ENCODE data around the gene IL17RB. TPM values are rescaled to one million over a fixed set of nuclear protein-coding genes. Genes with fewer than 3 reads are reported as not detected.

IL17RB gene
- total RNA-seq, 2 donors from 2014 or later: 2.3 TPM; not detected in 1

GRCh38 chr3:53849916-53850315 is 3.5 kb downstream of the IL17RB start:
- Histone ChIP-seq H3K27ac (no peak overlapping the region), H3K4me1 (ENCODE audit: control insufficient read depth in 1 of 2, low read depth in 2 of 2) (peaks cover 3 to 12% of the 10 kb centered on the region in 2 donors), H3K9me3 (no peaks in the 10 kb centered on the region), H3K4me3 (no peak overlapping the region), H3K27me3 (replicated peaks; ENCODE audit: insufficient read depth) (no peaks in the 10 kb centered on the region), H3K36me3 (no peaks in the 10 kb centered on the region)
- ATAC-seq (ENCODE audit: insufficient number of reproducible peaks, low FRiP score, low read depth): no peak
- no peak for TF ChIP-seq CTCF (IDR thresholded peaks at IDR 0.05)
- no peak for DNase-seq (ENCODE audit: low spot score)

GRCh38 chr3:53850895-53851294 is 4.5 kb downstream of the IL17RB start:
- no peak overlapping the region for H3K4me3 ChIP-seq
- no peak overlapping the region for H3K27ac ChIP-seq
- H3K27me3 ChIP-seq (replicated peaks; ENCODE audit: insufficient read depth): no peaks in the 10 kb centered on the region
- DNase-seq (ENCODE audit: low spot score): no peak
- TF ChIP-seq CTCF (IDR thresholded peaks at IDR 0.05): no peak
- peaks cover 3 to 5% of the 10 kb centered on the region in 2 donors for H3K4me1 ChIP-seq (ENCODE audit: control insufficient read depth in 1 of 2, low read depth in 2 of 2)
- no peaks in the 10 kb centered on the region for H3K9me3 ChIP-seq
- ATAC-seq (ENCODE audit: insufficient number of reproducible peaks, low FRiP score, low read depth): no peak
- no peaks in the 10 kb centered on the region for H3K36me3 ChIP-seq

GRCh38 chr3:53856964-53857363 is 10.6 kb downstream of the IL17RB start:
- Histone ChIP-seq H3K9me3 (no peaks in the 10 kb centered on the region), H3K27me3 (replicated peaks; ENCODE audit: insufficient read depth) (no peaks in the 10 kb centered on the region), H3K27ac (no peak overlapping the region), H3K4me1 (ENCODE audit: control insufficient read depth in 1 of 2, low read depth in 2 of 2) (no peaks in the 10 kb centered on the region), H3K36me3 (peaks cover 13% of the 10 kb centered on the region), H3K4me3 (no peak overlapping the region)
- DNase-seq (ENCODE audit: low spot score) (no peak), ATAC-seq (ENCODE audit: insufficient number of reproducible peaks, low FRiP score, low read depth) (no peak)
- TF ChIP-seq CTCF (IDR thresholded peaks at IDR 0.05): no peak

GRCh38 chr3:53858096-53858741 is 11.9 kb downstream of the IL17RB start:
- DNase-seq (ENCODE audit: low spot score): no peak
- H3K27me3 ChIP-seq (replicated peaks; ENCODE audit: insufficient read depth): no peaks in the 10 kb centered on the region
- H3K4me3 ChIP-seq: no peak overlapping the region
- peaks cover 13% of the 10 kb centered on the region for H3K36me3 ChIP-seq
- TF ChIP-seq CTCF (IDR thresholded peaks at IDR 0.05): no peak
- no peak overlapping the region for H3K27ac ChIP-seq
- no peaks in the 10 kb centered on the region for H3K4me1 ChIP-seq (ENCODE audit: control insufficient read depth in 1 of 2, low read depth in 2 of 2)
- no peak for ATAC-seq (ENCODE audit: insufficient number of reproducible peaks, low FRiP score, low read depth)
- H3K9me3 ChIP-seq: no peaks in the 10 kb centered on the region

GRCh38 chr3:53859178-53859577 is 12.8 kb downstream of the IL17RB start:
- ATAC-seq (ENCODE audit: insufficient number of reproducible peaks, low FRiP score, low read depth) (no peak), DNase-seq (ENCODE audit: low spot score) (no peak)
- no peaks in the 10 kb centered on the region for H3K9me3 ChIP-seq
- H3K27me3 ChIP-seq (replicated peaks; ENCODE audit: insufficient read depth): no peaks in the 10 kb centered on the region
- H3K36me3 ChIP-seq: peaks cover 17% of the 10 kb centered on the region
- H3K27ac ChIP-seq: no peak overlapping the region
- no peak overlapping the region for H3K4me3 ChIP-seq
- TF ChIP-seq CTCF (IDR thresholded peaks at IDR 0.05): no peak
- no peaks in the 10 kb centered on the region for H3K4me1 ChIP-seq (ENCODE audit: control insufficient read depth in 1 of 2, low read depth in 2 of 2)

Measured in thoracic aorta (tissue), 2 donors.